ENCODE measurements around the gene NENF. TPM values are rescaled to one million over a fixed set of nuclear protein-coding genes. Genes with fewer than 3 reads are reported as not detected.
A peak's percentile ranks its signal among the peaks of the same experiment; 100 is the strongest.
"Not testable (repeated sequence)": the region's sequence is repeated elsewhere in the genome, so short reads cannot be mapped to it uniquely, and the experiment has no call there.

Gene NENF
- total RNA-seq, 1 donor = 38.0 TPM

DNA sequence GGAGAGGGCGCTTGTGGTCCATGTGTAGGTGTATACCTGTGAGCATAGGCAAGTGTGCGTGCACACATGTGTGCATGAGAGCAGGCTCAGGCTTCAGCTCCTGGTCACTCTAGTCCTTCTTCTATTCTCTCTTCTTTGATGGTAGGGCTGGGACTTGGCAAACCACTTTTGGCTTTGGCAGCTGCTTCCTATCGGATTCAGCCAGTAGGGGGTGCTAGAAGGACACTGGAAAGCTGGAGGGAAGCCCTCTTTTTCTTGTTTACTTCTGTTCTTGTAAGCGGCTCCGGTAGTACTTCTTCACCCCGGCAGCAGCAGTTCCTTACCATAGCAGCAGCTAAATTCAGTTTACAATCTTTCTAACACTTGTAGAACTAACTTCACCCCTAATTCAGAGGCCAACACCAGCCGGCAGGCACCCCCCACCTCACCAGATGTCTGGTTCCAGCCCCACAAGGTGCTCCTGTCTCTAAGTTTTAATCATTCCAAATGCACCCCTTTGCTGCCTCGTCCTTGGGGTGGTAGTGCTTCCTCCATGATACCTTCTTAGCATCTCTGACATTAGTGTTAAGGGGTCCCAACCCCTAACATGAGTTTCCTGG is 25.1 kb downstream of the NENF start:
- peak in 2 of 3 donors; percentile 36 to 65 for DNase-seq (ENCODE audit: low read depth in 2 of 3, low spot score in 2 of 3)

DNA sequence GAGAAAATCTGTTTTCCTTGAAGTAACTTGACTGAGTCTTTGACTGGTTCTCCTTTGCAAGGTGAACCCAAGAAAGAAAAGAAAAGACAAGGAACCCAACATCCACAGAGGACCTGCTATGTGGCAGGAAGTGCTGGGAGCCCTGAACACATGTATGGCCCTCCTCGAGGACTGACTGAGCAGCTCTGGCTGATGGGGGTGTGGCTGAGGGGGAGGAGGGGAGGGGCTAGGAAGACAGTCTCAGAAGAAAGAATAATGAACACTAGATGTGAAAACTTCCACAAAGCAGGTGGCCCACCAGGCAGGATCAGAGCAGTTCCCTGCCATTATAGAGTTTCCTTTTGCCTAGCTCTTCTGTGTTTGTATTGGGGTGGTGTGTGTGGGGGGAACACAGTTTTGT is 26.1 kb downstream of the NENF start:
- peak in 1 of 3 donors; percentile 48 for DNase-seq (ENCODE audit: low read depth in 2 of 3, low spot score in 2 of 3)

DNA sequence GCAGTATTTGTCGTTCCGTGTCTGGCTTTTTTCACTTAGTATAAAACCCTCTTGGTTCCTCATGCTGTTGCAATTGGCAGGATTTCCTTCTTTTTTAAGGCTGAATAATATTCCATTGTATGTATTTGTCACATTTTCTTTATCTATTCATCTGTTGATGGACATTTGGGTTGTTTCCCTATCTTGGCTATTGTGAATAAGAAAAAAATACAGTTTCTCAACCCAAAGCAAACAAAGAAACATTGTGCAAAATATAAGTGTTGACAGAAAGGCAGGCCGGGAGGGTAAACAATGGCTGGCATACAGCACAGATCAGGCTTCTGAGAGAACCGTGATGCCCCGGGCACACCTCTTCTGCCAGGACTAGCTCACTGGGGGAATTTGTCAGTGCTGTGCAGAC is 26.9 kb downstream of the NENF start:
- no peak for DNase-seq (ENCODE audit: low read depth in 2 of 3, low spot score in 2 of 3)

DNA sequence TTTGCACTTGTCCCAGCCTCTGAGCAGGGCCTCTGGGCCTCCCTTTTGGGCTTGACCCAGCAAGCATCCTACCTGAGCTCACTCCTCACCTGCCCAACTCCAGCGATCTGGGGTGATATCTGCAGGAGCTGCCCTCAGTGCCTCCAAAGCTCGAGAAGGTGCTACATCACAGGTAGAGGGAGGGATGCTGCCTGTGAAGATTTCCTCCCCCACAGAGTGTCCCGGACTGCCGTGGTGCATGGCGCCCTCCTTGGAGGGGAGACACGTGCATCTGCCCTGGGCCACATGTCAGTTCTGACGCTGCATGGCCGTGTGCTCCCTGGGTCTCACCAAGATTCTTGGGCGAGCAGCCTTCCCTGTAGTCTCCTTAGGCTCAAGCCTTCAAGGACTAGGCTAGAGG is 27.7 kb downstream of the NENF start:
- DNase-seq (ENCODE audit: low read depth in 2 of 3, low spot score in 2 of 3) = no peak

DNA sequence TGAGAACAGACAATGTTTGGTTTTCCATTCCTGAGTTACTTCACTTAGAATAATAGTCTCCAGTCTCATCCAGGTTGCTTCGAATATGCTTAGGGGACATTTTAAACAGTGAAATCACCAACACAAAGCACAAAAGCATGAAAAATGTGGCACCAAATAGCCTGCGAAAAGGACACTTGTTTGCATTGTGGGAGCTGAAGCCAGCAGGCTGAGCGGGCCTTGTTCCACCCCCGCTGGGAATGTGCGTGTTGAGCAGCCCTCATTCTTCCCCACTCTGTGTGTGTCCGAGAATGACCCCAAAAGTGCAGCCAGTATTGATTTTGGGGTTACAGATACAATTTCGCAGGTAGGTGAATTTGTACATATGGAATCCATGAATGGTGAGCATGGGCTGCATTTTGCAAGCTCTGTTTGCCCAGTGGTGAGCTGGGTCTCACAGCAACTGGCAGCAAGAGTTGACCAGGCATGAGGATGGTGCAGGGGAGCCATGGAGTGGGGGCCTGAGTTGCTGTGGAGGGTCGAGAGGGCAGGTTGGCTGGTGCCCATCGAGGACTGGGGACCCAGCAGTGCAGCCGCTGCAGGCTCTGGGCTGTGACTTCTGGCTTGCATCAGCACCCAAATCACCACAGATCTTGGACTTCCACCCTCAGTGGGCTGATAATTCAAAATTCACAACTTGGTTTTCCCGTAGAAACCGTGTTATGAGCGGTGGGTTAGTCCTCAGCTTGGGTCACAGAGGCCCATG is 29.4 kb downstream of the NENF start:
- DNase-seq (ENCODE audit: low read depth in 2 of 3, low spot score in 2 of 3) = no peak

DNA sequence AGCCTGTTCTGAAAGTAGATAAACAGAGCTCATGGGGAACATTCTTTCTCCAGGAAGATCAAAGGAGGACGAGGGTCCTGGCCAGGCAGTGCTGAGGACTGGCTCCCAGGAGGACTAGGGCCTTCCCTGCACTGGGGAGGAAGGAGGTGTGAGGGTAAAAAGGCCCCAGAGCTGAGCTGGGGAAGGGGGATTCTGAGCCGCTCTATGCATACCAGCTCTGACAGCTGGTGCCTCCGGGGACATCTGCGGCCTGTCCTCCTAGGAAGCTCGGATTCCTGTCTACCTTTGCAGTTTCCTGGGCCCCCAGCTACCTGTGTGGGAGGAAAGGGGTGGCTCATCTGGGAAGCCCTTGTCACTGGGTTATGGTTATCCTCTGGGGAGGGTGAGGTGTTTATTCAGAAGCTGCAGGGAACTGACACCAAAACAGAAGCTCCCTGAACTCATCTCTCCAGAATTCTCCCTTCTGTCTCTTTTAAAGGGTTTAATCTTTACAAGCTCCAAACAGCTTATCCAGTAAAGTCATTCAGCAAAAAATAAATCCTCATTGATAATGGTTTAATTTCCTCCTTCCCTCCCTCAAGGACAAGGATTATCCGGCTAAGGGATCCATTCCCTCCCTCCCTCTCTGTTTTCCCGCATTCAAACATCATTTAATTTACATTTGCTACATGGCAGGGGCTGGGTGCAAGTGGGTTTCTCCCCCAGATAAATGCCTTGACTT is 31.0 kb downstream of the NENF start:
- DNase-seq (ENCODE audit: low read depth in 2 of 3, low spot score in 2 of 3) = no peak

DNA sequence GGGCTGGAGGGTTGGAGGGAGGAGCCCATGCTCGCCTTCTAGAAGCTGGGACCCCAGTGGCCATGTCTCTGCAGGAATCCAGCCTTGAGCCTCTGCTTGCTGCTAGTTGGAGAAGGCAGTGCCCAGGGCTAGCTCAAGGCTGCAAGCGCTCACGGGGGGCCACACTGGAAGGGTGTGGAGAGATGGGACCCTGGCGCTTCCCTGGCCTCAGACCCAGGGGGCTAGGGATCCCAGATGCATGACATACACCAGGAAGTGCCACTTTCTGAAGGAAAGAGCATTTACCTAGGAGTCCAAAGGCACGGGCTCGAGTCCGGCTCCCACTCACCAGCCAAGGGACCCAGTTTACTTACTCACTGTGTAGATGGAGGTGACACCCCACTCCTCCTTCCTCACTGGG is 32.6 kb downstream of the NENF start:
- DNase-seq (ENCODE audit: low read depth in 2 of 3, low spot score in 2 of 3) = no peak

DNA sequence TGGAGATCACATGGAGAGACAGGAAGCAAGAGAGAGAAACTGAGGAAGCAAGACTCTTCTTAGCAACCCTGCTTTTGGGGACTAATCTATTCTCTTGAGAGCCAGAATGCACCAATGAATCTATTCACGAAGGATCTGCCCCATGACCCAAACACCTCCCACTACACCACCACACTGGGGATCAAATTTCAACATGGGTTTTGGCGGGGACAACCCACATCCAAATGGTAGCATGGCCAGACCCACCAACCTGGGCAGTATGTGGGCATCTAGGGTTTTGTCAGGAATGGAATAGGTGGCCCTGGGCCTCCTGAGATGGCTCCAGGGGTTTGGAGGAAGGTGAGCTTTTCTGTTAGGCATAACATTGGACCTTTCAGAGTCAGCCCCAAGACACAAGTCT is 33.7 kb downstream of the NENF start:
- DNase-seq (ENCODE audit: low read depth in 2 of 3, low spot score in 2 of 3) = no peak

DNA sequence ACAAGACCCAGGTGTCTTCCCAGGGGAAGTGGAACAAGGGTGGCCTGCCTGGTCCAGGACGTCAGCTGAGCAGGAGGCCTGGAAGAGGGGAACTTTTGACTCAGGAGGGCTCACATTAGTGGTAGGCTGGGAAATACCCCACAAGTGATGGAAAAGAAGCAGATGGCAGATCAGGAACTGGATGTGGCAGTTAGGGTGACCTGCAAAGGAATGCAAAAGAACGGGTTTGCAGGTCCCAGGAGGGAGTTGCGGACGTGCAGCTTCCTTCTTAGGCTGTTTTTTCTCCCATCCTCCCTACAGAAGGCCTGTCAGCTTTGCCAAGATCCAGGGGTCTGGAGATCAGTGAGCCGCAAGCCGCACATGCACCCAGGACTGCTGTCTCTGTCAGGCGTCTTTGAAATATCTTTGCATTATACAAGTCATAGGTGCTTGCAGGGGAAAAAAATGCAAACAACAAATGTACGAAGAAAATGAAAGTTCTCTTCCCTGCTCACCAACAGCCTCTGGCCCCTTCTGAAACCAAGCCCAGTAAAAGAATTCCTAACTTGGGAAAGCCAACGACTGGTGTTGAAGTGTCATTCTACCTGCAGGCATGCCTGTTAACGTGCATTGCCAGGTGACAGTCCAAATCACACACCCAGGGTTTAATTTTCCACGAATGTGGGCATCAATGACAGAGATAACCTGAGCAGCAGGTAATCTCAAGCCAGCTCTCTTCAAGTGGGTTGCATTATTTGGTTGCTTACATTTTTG is 34.4 kb downstream of the NENF start:
- no peak for DNase-seq (ENCODE audit: low read depth in 2 of 3, low spot score in 2 of 3)

DNA sequence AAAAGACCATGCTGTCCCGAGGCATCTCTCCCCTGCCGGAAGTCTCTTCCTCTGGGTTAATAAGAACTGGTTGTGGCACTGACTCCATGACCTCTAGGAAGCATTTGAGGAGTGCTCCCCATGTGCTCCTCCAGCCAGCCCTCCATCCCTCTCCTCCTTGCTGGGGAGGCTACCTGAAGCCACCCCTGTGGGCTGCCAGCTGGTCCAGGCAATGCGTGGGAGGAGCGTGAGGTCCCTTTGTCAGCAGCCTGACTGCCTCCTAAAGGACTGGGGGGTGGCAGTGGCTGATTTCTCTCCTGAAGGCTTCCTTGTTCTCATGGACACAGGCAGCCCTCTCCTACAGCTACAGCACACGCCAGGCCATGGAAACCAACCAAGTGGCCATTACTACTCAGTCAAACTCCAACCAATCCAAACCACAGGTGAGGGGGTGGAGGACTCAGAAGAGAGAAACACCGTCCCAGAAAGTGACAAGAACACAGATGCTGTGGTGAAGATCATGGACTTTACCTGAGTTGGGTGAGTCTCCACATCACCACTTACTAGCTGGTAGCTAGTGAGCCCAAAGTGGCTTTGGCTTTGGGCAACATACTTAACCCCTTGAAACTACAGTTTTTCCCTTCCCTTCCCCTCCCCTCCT is 35.2 kb downstream of the NENF start:
- no peak for DNase-seq (ENCODE audit: low read depth in 2 of 3, low spot score in 2 of 3)

DNA sequence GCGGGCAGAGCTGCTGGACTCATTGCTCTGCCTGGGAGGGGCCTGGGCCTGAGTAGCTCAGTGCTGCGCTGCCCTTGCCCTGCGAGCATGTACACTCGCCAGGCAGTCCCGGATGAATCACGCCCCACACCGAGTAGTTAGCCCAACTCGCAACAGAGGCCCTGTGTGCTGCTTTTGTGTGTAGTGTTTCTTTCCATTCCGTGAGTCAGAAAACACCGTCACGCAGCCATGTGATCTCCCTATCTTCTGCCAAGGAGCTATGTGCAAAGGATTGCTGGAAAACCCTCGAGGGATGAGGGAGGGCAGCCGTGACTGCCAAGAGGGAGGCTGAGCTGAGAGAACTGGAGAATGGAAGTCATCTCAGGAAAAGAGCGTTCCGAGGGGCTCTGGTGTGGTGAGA is 37.3 kb downstream of the NENF start:
- no peak for DNase-seq (ENCODE audit: low read depth in 2 of 3, low spot score in 2 of 3)

DNA sequence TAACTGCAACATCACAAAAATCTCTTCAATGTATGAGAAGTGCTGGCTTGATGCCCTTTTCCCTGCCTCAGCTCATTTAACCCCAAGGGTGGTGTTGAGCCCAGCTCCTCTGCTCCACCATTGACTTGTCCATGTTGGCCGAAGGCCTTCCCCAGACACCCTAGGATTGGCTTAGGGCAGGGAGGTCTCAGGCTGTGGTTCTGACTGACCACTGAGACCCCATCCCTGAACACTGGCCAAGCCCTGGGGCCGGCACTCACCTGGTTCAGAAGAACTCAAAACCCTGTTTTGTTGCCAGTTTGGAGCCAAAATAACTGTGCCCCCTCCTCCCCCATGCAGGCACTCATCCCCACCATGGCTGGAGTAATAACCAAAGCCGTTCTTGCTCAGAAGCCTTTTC is 38.6 kb downstream of the NENF start:
- DNase-seq (ENCODE audit: low read depth in 2 of 3, low spot score in 2 of 3) = no peak

DNA sequence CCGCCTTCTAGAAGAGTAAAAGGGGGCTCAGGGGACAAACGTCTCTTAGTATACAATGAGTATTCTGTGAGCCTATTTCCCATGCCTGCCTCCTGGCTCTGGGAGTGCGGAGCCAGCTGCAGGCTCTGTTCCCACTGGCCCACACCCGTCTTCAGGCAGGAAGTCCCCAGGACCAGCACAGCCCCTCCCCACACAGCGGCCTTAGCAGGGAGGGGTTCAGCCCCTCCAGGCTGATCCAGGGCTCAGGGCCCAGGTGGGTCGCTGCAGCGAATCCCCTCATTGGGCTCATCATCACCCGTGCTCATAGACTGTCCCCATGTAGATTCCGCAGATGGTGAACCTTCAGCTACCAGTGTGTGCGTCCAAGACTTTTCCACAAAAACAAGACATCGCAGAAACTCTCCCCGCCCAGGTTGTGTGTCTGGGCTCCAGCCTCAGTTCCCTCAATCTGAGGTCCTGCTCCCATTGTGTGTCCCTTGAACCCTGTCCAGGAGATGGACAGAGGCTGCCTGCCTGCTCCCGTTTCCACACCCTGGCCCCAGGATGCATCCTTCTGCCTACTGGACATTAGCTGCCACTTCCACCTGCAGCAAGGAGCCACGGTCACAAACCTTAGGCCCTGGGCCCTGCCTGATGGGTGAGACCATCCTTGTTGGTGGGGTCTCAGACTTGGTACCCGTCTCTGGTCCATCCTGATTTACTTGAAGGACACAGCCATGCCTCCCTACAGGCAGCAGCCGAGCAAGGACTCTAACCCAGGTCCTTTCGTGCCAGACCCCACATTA is 39.4 kb downstream of the NENF start:
- DNase-seq (ENCODE audit: low read depth in 2 of 3, low spot score in 2 of 3) = no peak

DNA sequence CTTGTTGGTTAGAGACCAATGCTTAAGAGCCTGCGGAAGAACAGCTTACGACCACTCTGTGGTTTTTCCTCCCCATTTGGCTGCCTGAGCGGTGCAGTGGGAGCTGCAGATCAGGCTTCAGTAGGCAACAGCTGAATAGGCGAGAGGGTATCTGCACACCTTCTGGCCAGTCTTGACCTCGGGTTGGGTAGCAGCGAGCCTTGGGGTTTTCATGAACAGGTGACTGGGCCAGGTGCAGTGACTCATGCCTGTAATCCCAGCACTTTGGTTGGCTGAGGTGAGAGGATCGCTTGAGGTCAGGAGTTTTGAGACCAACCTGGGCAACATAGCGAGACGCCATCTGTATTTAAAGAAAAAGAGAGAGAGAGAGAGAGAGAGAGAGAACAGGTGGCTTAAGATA is 41.0 kb downstream of the NENF start:
- DNase-seq (ENCODE audit: low read depth in 2 of 3, low spot score in 2 of 3) = no peak

DNA sequence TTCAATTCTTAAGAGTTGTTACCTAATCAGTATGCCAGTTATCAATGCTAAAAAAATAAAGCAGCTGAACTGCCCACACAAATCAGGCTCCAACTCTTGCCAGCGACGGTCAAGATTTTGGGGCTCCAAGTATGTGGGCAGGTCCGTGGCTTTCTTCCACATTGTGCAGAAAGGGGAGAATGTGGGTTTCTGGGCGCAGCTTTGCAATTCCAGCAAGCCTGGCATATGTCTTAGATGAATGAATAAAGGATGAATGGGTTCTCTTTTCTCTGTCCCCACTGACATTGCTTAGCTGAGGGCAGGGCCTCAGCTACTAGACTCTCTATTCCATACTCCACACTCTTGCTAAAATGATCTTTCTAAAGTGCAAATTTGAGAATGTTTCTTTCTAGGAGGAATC is 42.4 kb downstream of the NENF start:
- DNase-seq (ENCODE audit: low read depth in 2 of 3, low spot score in 2 of 3) = no peak

DNA sequence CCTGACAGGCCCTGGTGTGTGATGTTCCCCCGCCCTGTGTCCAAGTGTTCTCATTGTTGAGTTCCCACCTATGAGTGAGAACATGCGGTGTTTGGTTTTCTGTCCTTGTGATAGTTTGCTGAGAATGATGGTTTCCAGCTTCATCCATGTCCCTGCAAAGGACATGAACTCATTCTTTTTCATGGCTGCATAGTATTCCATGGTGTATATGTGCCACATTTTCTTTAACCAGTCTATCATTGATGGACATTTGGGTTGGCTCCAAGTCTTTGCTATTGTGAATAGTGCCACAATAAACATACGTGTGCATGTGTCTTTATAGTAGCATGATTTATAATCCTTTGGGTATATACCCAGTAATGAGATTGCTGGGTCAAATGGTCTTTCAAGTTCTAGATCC is 43.1 kb downstream of the NENF start:
- not testable (repeated sequence) for DNase-seq (ENCODE audit: low read depth in 2 of 3, low spot score in 2 of 3)

DNA sequence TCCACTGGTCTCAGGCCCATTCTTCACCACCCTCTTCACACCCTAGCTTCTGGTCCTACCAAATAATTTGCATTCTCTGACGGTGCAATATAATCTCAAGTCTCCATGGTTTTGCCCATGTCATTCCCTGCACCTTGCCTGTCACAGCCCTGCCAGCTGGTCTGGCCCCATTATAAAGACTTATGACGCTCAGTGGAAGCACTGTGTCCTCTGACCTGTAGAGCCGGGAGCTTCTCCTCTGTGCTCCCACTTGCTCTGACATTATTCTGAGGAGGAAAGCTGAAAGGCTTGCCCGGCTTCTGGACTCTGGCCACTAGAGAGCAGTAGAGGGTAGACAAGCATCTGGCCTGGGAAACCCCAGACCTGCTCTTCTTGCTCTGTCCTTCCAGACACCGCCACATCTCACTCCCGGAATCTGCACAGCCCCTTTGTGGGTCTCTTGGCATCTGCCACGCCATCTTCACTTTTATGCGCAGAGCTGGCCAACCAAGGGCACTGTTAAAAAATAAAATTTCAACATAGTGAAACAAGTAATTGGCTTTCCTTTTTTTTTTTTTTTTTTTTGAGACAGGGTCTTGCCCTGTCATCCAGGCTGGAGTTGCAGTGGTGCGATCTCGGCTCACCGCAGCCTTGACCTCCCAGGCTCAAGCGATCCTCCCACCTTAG is 44.4 kb downstream of the NENF start:
- peak; percentile 29 to 89 (median 84) for DNase-seq (ENCODE audit: low read depth in 2 of 3, low spot score in 2 of 3)

DNA sequence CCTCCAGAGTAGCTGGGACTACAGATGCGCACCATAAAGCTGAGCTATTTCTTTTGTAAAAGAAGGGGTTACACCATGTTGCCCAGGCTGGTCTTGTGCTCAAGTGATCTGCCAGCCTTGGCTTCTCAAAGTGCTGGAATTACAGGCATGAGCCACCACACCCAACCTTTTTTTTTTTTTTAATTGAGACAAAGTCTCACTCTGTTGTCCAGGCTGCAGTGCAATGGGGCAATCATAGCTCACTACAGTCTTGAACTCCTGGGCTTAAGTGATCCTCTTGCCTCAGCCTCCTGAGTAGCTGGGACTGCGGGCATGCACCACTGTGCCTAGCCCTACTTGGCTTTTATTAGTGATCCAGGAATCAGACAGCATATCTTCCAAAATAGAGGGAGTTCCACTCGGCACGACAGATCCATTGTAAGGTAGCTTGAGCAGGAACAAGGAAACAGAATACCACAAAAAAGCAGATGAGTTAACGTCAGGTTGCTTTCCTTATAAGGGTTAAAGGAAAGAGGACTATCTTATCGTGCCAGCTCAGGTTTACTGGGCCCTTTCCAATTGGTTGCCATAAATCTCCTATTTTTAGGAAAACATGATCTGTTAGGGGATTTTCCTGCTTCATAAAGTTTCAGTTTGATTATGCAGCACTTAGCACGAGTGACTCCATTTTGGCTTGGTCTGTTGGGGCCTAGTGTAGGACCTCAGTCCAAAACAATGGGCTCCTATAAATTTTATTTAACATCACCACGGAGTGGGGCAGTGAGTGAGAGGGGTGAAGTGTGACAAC is 45.2 kb downstream of the NENF start:
- DNase-seq (ENCODE audit: low read depth in 2 of 3, low spot score in 2 of 3) = no peak
